Stimulated activated naive CD4-positive, alpha-beta T cell treated with Interleukin-2 at 50 U/mL for 16 hours (primary cell): ENCODE results near the gene ARMS2.

Experiments
- DNase-seq: peaks from one replicate; lab custom pipeline; 2025; lab: John Stamatoyannopoulos, UW

ARMS2 gene, protein sequence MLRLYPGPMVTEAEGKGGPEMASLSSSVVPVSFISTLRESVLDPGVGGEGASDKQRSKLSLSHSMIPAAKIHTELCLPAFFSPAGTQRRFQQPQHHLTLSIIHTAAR

DNA sequence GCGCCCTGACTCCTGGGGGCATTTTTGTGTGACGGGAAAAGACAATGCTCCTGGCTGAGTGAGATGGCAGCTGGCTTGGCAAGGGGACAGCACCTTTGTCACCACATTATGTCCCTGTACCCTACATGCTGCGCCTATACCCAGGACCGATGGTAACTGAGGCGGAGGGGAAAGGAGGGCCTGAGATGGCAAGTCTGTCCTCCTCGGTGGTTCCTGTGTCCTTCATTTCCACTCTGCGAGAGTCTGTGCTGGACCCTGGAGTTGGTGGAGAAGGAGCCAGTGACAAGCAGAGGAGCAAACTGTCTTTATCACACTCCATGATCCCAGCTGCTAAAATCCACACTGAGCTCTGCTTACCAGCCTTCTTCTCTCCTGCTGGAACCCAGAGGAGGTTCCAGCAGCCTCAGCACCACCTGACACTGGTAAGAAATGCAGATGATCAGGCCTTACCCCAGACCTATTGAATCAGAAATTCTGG lies at the start of gene ARMS2:
Gene ARMS2, plus strand, starts transcription at position 51 of the 478 bp plus-strand sequence. Its CDS starts 75 bp downstream, at position 126.
- DNase-seq, result no peak

DNA sequence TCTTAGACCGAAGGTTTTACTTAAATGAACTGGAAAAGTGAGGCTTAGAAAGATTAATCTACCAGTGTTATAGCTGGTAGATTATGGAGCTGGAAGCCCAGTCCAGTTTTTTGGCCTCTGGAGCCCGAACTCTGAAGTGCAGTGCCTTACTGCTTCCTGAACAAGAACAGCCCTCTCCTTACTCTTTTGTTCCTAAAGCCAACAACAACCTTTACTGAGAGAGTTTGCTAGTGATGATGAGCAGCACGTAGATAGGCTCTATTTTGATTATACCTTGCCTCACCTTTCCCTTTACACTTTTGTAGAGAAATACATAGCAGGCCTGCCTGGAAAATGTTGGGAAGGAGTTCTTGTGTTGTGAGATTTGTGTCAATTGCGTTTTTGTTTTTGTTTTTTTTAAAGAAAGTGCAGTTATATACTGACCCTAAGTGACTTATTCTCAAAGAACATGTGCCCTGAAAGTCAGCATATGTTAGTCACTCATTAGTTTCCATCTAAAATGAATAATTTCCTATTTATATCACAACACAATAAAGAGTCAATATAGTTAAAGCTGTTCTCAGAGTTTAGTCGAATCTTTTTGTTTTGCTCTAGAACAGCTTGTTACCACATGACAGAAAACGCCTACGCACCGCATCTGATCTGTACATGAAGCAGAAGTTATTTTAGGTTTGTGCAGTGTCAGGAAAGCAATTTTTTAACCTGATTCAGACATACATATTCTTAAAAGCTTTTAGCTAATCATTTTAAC lies 46.9 kb upstream of the ARMS2 start:
- no peak for DNase-seq

DNA sequence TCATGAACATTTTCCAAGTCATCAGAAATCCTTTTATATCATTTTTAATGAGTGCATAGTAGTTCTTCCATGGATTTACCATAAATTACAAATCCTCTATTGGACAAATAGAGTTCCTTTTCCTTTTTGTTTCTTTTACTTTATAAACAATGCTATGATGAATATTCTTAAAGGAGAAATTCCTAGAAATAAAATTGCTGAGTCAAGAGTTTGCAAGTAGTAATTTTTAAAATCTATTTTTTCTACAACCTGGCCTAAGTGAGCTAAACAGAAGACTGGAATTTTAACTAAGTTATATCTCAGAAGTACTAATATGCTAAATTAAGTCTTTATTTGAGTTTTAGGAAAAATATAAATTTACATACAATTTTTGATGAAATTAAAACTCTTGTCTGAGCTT lies 41.1 kb upstream of the ARMS2 start:
- DNase-seq, result no peak

DNA sequence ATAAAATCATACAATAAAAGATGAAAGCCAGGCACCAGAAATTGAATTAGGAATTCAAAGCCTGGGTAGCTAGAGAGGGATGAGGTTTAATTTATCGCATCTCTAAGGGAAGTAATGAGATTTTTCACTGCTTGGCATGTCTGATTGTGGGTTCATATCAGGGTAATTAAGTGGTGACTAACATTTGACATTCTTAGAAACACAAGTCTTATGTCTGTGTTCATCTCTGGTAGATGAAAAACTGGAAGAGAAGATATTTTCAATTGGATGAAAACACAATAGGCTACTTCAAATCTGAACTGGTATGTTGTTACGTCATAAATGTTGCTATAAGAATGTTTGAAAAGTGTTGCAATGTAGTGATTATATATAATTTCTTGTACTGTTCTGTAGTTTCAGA lies 36.8 kb upstream of the ARMS2 start:
- no peak for DNase-seq

DNA sequence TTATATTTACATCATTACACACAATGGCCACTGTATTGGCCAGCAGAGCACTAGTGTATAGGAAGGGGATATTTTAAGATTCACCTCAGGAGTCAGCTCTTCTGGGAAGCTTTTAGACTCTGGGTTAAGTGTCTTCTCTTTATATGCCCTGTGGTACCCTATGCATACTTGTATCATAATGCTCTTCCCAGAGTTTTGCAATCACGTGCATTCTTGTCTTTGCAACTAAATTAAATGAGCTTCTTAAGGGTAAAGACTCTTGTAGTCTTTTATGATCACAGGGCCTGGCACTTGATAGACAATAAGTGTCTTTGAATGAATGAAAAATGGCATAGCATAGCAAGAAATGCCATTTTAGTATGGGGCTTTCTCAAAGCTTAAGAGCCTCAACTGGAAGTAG lies 35.4 kb upstream of the ARMS2 start:
- no peak for DNase-seq

DNA sequence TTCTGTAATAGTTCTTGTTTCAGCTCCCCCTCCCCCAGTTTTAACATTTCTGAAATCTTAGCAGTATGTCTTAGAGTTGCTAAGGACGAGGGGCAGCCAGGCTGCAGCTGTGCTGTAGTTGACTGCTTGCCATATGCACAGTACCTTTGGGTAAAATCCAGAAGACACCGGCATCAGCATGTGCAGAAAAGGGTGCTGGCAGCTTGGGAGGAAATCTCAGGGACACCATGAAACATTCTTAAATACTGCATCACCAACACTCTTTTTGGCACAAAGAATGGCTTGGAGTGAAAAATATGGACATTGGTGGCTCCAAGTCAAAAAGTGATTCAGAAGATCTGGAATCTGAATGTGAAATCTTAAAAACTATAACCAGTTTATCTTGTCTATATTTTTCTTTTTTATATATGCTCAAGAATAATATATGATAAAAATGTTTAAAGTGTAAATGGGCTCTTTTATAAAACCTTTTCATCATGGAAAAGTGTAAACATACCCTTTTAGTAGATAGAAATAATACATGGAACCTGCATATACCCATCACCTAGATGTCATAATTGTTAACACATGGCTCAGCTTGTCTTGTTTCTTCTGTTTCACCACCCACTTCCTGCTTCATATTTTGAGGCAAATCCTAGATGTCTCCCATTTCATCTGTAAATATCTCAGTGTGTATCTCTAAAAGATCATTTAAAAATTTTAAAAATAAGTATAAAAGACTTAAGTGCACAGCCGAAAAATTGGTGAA lies 34.4 kb upstream of the ARMS2 start:
- DNase-seq, result no peak

DNA sequence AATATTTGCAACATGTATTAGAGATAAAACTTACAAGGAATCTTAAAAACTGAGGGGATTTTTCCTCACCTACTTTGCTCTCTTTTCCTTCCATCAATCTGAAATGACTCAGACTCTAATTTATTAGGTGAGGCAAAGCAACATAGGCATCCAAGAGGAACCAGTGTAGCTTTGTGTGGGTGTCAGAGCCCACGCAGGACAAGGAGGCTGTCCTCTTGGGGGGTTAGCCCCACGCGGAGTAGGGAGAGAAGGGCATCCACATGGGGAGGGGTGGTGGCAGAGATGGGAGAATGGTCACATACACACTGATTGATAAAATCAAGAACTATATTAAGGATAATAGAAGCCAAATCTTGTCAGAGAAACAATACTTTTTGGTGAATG lies 33.8 kb upstream of the ARMS2 start:
- DNase-seq, result no peak

DNA sequence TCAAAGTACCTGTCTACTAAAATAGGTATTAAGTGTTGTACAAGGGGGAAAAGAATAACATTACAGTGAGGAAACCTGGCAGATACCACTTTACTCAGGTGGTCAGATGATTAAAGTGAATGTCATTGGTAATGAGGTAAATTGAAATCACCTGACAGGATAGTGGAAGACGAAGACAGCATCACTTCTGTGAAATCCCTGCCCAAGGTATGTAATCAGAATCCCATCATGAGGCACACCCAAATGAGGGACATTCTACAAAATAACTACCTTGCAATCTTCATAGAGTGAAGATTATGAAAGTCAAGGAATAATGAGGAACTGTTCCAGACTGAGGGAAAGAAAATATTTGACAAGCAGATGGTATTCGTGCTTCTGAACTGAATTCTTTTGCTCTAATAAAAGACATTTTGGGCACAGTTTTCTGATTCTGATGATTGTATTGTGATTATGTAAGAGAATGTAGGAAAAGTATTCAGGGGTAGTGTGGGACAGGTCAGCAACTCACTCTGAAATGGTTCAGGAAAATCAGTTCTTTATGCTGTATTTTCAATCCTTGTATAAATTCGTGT lies 33.3 kb upstream of the ARMS2 start:
- DNase-seq, result no peak

DNA sequence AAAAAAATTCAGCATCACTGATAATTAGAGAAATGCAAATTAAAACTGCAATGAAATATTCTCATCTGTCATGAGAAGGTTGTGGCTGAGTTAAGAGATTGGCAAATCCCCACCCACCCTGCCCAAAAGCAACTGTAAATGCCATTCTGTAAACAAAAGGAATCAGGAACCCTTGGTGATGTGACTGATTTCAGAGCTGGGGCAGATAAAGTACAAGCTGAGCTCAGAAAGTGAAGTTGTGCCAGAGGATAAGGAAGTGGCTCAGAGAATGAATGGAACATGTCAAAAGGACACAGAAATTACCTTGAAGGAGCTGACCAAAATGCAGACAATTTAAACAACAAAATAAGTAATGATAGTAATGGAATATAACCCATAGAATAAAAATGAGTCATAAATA lies 32.7 kb upstream of the ARMS2 start:
- DNase-seq, result no peak

DNA sequence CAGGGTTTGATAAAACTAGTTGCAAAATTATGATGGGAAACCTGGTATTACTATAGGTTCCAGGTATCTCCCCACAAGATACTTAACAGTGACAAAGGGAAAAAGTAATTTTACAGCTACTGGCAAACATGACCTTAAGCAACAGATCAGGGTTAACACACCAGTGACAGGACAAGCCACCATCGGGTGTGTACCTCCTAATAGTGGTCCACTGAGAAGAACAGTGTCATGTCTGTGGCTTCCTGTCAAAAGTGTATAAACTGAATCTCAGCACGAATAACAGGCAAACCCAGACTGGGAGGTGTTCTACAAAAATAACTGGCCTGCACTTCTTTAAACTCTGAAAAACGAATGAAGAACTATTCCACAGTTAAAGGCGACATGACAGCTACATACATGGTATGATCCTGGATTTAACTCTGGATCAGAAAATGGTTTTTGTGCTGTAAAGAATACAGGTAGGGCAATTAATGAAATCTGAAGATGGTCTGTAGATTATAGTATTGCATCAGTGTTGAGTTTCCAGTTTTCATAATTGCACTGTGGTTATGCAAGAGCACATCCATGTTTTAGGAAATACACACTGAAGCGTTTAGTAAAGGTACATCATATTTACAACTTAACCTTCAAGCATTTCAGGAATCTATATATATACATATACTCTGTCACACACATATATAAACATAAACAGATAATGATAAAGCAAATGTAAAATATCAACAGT lies 32.0 kb upstream of the ARMS2 start:
- no peak for DNase-seq

DNA sequence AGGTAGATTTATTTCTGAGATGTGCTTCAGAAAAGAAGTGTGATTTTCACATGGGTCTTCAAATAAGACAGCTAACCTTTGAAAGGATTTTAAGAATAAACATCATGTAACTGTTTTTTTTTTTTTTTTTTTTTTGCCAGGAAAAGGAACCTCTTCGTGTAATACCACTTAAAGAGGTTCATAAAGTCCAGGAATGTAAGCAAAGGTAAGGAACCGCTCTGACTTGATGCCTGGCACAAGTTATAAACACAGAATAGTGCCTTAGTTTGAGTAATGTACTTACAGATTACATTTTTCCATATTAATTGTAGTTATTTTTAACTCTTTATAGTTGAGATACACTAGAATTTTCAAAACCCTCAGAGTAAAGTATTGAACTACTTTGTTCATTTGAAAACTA lies 30.4 kb upstream of the ARMS2 start:
- DNase-seq, result no peak

DNA sequence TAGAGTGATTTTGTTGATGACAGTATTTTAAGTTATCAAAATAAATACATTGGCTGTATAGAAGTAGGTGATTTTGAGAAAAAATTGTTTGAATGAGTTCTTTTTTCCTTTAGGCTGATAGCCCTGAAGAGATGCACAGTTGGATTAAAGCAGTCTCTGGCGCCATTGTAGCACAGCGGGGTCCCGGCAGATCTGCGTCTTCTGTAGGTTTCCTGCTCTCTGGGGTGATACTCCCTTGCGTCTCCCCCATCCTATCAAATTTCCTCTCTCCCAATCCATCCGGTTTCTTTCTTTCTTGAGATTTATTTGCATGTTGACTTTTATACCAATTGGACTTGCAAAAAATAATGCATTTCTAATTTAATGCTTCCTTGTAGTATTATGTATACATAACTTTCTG lies 27.6 kb upstream of the ARMS2 start:
- no peak for DNase-seq

DNA sequence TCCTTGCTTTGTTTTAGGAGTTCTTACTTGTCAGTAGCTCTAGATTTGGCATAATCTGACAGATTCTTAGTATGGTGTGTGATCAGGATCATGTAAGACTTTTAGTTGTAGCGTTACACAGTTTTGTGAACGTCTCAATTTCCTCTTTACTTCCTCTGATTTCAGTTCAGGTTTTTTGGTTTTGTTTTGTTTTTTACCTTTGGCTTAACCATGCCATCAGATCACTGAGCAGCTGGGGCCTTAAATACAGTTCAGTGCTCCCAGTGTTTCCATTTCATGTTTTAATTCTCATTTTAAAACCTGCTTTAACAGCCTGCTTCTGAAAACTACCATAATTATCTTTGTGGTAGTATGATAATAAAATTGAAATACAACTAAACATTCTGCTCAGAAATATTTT lies 27.2 kb upstream of the ARMS2 start:
- DNase-seq, result no peak

DNA sequence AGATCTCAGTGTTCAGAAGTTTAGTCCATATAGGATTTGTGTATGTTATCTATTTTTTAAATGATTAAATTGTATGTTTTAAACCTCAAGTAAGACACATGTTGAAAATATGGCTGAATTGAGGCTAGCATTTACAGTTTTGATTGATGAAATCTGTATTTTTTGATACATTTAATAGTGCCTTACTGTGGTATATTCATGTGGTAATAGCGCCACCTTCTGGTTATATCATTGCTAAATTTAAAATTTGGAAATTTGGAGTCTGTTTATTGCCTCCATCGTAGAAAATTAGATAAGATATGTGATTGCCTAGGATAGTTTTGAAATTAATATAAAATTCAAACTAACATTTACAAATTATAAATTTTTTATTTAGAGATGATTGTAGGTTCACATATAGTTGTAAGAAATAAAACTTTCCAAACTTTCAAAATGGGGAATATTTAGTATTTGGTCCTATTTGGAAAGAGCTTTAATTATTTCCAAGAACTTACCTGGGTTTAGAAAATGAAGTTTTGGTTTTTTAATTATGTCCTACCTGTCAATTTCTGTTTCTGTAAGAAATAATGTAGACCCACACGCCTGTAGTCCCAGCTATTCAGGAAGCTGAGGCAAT lies 19.1 kb upstream of the ARMS2 start:
- DNase-seq, result no peak

DNA sequence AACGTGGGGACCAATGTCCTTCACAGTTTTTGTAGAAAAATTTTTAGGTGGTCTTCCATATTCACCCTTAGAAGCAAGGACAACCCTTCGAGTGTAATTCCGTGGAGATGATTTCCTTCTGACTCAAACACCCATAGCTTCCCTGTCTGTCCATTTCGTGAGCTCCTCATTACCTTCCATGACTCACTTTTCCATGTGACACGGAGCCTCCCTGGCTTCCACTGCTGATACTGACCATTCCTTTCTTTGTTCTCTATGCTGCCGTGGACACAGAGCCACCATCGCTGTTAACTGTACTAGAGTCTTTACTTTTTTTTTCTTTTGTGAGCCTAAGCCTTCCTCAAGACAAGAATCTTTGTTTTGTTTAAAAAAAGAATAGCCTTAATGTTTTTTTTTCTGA lies 12.5 kb upstream of the ARMS2 start:
- no peak for DNase-seq

DNA sequence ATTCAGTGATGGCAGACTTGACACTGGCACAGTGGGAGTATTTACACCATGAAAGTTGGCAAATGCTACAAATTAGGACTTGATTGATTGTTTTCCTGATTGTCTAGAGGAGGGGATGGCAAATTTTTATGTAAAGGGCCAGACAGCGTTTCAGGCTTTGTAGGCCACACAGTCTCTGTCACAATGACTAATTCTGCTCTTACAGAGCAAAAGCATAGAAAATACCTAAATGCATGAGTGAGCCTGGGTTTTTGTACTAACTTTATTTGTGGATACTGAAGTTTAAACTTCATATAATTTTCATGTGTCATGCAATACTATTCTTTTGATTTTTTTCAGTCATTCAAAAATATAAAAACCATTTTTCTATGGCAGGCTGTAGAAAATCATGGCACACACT lies 9.0 kb upstream of the ARMS2 start:
- DNase-seq, result no peak

DNA sequence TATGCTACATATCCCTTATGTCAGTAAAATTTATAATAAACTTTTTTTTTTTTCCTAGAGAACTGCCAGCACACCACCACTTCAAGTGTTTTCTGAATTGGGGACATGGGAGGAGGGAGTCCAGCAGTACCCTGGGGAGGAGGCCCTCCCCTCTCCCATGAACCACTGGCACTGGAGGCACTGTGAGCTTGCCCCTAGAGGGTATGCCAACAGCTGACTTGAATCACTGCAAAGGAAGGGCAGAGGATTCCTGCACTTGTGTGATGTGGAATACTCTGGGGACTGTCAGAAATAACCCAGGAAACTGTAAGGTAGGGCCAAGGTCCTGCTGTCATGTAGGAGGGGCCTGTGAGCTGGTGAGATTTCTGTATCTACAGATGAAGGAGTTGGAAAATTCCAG lies 8.5 kb upstream of the ARMS2 start:
- DNase-seq, result no peak

DNA sequence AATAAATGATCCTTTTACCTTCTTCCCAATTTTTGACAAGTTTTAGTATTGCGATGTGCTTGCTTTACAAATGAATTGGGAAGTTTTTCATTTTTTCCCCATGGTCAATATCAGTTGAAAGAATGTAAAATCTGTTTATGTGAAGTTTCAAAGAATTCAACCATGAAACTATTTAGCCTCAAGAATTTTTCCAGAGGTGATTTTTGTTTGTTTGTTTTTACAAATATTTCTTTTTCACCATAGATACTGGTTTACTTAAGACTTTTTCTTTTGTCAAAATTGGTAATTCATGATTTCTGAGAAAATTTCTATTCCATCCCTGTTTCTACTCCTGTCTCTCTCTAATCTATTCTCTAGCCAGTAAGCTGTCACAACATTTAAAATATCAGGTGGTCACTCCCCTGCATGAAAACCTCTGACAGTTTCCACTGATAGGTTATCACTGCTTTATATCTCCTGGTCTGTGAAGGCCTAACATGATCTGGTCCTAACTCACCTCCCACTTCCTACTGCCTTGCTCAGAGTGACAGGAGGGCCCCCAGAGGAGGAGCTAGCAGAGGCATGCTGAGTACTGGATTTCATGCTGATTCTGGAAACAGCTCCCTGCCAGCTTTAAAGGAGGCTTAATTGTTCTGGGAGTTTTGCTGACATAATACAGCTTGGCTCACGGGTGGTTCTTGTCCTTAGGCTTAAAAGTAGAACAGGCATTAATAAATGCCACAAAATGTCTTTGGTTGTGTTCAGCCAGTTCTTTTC lies 7.6 kb upstream of the ARMS2 start:
- DNase-seq, result no peak

DNA sequence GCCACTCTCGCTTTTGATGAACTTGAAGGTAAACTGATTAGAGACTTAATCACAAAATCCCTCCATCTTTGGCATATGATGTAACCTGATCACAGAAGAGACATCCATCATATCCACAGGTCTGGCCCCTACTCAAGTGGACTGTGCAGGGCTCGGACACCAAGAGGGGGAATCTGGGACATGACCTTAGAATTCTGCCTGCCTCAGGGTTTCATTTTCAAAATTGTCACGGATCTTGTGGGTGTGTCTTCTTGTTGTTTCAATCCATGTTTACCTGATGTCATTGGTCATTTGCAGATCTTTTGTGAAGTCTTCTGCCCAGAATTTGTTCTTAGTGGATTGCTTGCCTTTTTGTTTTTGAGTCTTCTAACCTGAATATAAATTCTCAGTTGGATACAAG lies 5.9 kb upstream of the ARMS2 start:
- no peak for DNase-seq

DNA sequence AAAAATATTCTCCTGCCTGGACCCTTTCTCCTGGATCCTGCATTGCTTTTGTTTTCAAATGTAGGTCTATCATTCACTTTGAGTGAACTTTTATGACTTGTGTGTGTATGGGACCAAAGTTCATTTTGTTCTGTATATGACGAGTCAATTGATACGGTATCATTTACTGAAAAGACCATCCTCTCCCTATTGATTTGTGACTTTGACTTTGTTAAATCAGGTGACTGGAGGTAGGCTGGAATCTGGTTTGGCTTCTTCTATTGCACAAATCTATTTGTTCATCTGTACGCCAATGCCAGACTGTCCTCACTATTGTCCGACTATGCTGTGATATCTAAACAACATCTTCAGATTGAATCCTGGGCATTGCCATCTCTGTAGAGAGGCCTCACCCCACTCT lies 5.3 kb upstream of the ARMS2 start:
- DNase-seq, result no peak

DNA sequence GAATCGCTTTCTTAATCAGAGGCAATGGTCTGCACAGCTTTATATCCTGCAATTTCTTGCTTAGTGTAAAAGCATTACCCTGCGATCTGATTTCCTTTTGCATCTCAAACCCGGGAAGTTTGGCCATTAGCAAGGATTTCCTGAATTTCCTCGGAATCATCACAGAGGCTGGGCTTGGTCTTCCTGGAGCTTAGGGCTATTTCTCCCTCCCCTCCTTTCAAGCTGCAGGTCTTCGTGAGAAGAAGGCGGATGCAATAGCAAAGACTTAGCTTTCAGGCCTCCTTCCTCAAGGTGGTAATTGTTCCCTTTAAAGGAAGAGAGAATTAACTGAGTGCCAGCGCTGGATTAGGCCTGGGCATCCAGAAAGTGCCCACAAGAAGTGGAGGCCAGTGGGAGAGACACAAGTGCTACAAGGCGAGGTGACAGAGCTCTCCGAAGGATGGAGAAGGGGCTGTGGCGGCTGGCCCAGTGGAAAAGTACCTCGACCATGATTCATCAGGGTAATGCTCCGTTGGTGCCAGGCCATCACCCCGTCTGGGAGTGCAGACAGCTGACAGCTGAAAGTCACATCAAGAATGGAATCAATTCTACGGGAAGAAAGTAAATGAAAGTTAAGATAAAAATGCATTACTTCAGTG lies 4.0 kb upstream of the ARMS2 start:
- no peak for DNase-seq
